ENCODE data around the gene OR6B2. TPM values are rescaled to one million over a fixed set of nuclear protein-coding genes. Genes with fewer than 3 reads are reported as not detected.

The OR6B2 gene
- total RNA-seq, 2 experiments from 2014 or later, result not detected

DNA sequence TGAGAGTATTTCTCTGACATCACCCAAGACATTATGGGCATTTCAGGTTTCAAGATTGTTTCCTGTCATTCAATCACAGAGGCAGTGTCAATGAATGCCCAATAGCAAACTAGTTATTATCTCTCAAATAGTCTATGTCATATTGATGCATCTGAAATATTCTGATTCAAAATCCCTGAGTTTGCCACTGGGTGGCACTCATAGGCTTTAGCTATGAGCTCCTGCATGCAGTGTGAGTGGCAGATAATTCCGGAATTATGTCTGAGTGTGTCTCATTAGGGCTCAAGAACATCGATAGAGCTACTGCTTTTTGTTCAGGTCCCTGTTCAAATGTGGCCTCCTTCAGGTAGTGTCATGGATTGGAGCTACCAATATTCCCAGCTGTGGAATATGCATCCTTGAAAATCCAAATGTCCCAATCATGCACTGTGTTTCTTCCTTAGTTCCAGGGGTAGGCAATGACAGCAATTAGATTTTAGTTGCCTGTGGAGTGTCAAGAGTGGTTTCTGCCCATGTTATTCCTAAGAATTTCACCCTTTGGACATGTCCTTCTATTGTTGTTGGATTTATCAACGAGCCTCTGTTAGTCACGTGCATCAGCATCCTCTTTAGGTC is 30.9 kb upstream of the OR6B2 start:
- TF ChIP-seq, protein P1, sequence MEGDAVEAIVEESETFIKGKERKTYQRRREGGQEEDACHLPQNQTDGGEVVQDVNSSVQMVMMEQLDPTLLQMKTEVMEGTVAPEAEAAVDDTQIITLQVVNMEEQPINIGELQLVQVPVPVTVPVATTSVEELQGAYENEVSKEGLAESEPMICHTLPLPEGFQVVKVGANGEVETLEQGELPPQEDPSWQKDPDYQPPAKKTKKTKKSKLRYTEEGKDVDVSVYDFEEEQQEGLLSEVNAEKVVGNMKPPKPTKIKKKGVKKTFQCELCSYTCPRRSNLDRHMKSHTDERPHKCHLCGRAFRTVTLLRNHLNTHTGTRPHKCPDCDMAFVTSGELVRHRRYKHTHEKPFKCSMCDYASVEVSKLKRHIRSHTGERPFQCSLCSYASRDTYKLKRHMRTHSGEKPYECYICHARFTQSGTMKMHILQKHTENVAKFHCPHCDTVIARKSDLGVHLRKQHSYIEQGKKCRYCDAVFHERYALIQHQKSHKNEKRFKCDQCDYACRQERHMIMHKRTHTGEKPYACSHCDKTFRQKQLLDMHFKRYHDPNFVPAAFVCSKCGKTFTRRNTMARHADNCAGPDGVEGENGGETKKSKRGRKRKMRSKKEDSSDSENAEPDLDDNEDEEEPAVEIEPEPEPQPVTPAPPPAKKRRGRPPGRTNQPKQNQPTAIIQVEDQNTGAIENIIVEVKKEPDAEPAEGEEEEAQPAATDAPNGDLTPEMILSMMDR (conservative IDR thresholded peaks at IDR 0.05; ENCODE audit: low read length), result peak; percentile 83
- no peak for TF ChIP-seq EZH2phosphoT487 (IDR thresholded peaks at IDR 0.05; ENCODE audit: borderline replicate concordance, low read depth, low read length)
- Histone ChIP-seq H3K36me3 (ENCODE audit: insufficient read depth, low read length) (no peaks in the 10 kb centered on the region), H2AFZ (ENCODE audit: low read length) (no peak overlapping the region), H4K20me1 (ENCODE audit: insufficient read depth, low read length) (no peaks in the 10 kb centered on the region), H3K4me1 (ENCODE audit: insufficient read depth, low read length, poor library complexity, severe bottlenecking) (no peaks in the 10 kb centered on the region), H3K27ac (ENCODE audit: low read depth, low read length, poor library complexity, severe bottlenecking) (no peak overlapping the region), H3K4me3 (ENCODE audit: low read depth, low read length, poor library complexity, severe bottlenecking) (no peak overlapping the region), H3K79me2 (ENCODE audit: insufficient read depth, low read depth, low read length) (no peaks in the 10 kb centered on the region), H3K9me2 (ENCODE audit: insufficient read depth, low read length) (no peaks in the 10 kb centered on the region), H3K4me2 (ENCODE audit: low read length) (no peak overlapping the region), H3K9me3 (ENCODE audit: low read length) (no peaks in the 10 kb centered on the region)
- CTCF ChIA-PET (ENCODE audit: unreplicated experiment), result interaction anchor here (1.1 kb wide), 1 partner anchor 81 kb away, joined by 3 read pairs; no protein-coding TSS in a partner anchor
- BruUV-seq (replicated peaks), result no TSS peak
- DNase-seq (ENCODE audit: low spot score), result peak; percentile 63
- POLR2A ChIA-PET, result interaction anchor here (0.6 to 1.4 kb wide), 4 partner anchors 8 to 82 kb away, joined by 3 read pairs; no protein-coding TSS in a partner anchor
- intact Hi-C loops (cut with micrococcal nuclease; ENCODE audit: unreplicated experiment), result loop anchor here (1.0 to 5.0 kb wide), 2 partner anchors 83 to 376 kb away; partner anchors contain the start of gene GPC1

DNA sequence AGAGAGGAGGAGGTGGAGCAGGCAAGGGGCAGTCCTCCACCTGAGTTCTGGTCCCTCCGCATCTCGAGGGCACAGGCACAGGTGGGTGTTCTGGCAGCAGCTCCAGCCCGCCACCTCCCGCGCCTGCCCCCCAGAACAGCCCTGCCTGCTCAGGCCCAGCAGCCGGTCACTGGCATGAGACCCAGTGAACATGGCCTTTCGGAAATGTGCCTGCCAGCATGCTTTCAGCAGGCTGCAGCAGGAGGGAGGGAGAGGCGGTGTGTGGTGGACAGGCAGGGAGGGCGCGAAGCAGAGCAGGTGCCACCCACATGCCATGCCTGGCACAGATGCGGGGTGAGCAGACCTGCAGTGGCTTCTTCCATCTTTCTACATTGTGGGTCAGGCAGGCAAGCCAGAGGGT is 26.4 kb upstream of the OR6B2 start:
- POLR2A ChIA-PET, result no interaction called here

More for the DNA sequence above, 26.4 kb upstream of the OR6B2 start:
- no peak overlapping the region for H3K27ac ChIP-seq (ENCODE audit: low read depth, low read length, poor library complexity, severe bottlenecking)
- CTCF ChIA-PET (ENCODE audit: unreplicated experiment), result no interaction called here
- no peak for DNase-seq (ENCODE audit: low spot score)
- H3K4me2 ChIP-seq (ENCODE audit: low read length), result no peak overlapping the region
- no peaks in the 10 kb centered on the region for H3K79me2 ChIP-seq (ENCODE audit: insufficient read depth, low read depth, low read length)
- TF ChIP-seq, protein P1 (conservative IDR thresholded peaks at IDR 0.05; ENCODE audit: low read length), result no peak
- no peak for TF ChIP-seq EZH2phosphoT487 (IDR thresholded peaks at IDR 0.05; ENCODE audit: borderline replicate concordance, low read depth, low read length)
- no peaks in the 10 kb centered on the region for H3K4me1 ChIP-seq (ENCODE audit: insufficient read depth, low read length, poor library complexity, severe bottlenecking)
- no peak overlapping the region for H3K4me3 ChIP-seq (ENCODE audit: low read depth, low read length, poor library complexity, severe bottlenecking)
- no peaks in the 10 kb centered on the region for H3K9me3 ChIP-seq (ENCODE audit: low read length)
- intact Hi-C loops (cut with micrococcal nuclease; ENCODE audit: unreplicated experiment), result no loop called here
- no TSS peak for BruUV-seq (replicated peaks)
- no peaks in the 10 kb centered on the region for H4K20me1 ChIP-seq (ENCODE audit: insufficient read depth, low read length)
- H3K9me2 ChIP-seq (ENCODE audit: insufficient read depth, low read length), result no peaks in the 10 kb centered on the region
- H2AFZ ChIP-seq (ENCODE audit: low read length), result no peak overlapping the region
- no peaks in the 10 kb centered on the region for H3K36me3 ChIP-seq (ENCODE audit: insufficient read depth, low read length)

Data from OCI-LY7 (cell line).